ENCODE data around the gene FCHSD1.

- TF ChIP-seq, protein P1, sequence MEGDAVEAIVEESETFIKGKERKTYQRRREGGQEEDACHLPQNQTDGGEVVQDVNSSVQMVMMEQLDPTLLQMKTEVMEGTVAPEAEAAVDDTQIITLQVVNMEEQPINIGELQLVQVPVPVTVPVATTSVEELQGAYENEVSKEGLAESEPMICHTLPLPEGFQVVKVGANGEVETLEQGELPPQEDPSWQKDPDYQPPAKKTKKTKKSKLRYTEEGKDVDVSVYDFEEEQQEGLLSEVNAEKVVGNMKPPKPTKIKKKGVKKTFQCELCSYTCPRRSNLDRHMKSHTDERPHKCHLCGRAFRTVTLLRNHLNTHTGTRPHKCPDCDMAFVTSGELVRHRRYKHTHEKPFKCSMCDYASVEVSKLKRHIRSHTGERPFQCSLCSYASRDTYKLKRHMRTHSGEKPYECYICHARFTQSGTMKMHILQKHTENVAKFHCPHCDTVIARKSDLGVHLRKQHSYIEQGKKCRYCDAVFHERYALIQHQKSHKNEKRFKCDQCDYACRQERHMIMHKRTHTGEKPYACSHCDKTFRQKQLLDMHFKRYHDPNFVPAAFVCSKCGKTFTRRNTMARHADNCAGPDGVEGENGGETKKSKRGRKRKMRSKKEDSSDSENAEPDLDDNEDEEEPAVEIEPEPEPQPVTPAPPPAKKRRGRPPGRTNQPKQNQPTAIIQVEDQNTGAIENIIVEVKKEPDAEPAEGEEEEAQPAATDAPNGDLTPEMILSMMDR (IDR thresholded peaks at IDR 0.05) = no peak
- no peak for TF ChIP-seq POLR2AphosphoS5 (IDR thresholded peaks at IDR 0.05; ENCODE audit: insufficient read depth in 1 of 2, low read depth in 1 of 2)
- no peak for TF ChIP-seq POLR2A (IDR thresholded peaks at IDR 0.05)
Observed at GRCh38 chr5:141694479-141694878, 43.3 kb upstream of the FCHSD1 start.
